ENCODE measurements around the gene KIF3A.

Gene KIF3A

GRCh38 chr5:132673488-132673887, 63.9 kb downstream of the KIF3A start:
- no peak overlapping the region for H3K27ac ChIP-seq (ENCODE audit: low read depth, low read length, poor library complexity, severe bottlenecking)
- no peaks in the 10 kb centered on the region for H3K9me2 ChIP-seq (ENCODE audit: low read depth, low read length)
- H3K4me3 ChIP-seq (ENCODE audit: low read depth, low read length, poor library complexity, severe bottlenecking), result no peak overlapping the region
- TF ChIP-seq CTCF (IDR thresholded peaks at IDR 0.05; ENCODE audit: low read length) (no peak), EZH2 (IDR thresholded peaks at IDR 0.05; ENCODE audit: borderline replicate concordance, low read length) (no peak)
- no peaks in the 10 kb centered on the region for H3K36me3 ChIP-seq (ENCODE audit: insufficient read depth, low read length)
- H3F3A ChIP-seq (ENCODE audit: insufficient read depth, low read length), result no peaks in the 10 kb centered on the region
- no peak overlapping the region for H3K4me2 ChIP-seq (ENCODE audit: low read length)
- H3K9me3 ChIP-seq (ENCODE audit: low read length), result no peaks in the 10 kb centered on the region
- H3K4me1 ChIP-seq (ENCODE audit: insufficient read depth, low read length, severe bottlenecking), result no peaks in the 10 kb centered on the region
- H4K20me1 ChIP-seq (ENCODE audit: insufficient read depth, low read length), result no peaks in the 10 kb centered on the region
- no peaks in the 10 kb centered on the region for H3K79me2 ChIP-seq (ENCODE audit: insufficient read depth, low read length)
- no peaks in the 10 kb centered on the region for H3K27me3 ChIP-seq (ENCODE audit: insufficient read depth, low read length)
- H2AFZ ChIP-seq (ENCODE audit: low read length), result no peak overlapping the region
- H3K9ac ChIP-seq (ENCODE audit: low read length), result no peak overlapping the region

- H2AFZ ChIP-seq (ENCODE audit: low read length), result no peak overlapping the region
- H3K27me3 ChIP-seq (ENCODE audit: insufficient read depth, low read length), result no peaks in the 10 kb centered on the region; the same call in 1 of the 2 replicates
- no peaks in the 10 kb centered on the region for H3K9me3 ChIP-seq (ENCODE audit: low read length)
- no peaks in the 10 kb centered on the region for H3K4me1 ChIP-seq (ENCODE audit: insufficient read depth, low read length, severe bottlenecking)
- H3K9ac ChIP-seq (ENCODE audit: low read length), result no peak overlapping the region
- TF ChIP-seq EZH2 (IDR thresholded peaks at IDR 0.05; ENCODE audit: borderline replicate concordance, low read length) (no peak), CTCF (IDR thresholded peaks at IDR 0.05; ENCODE audit: low read length) (no peak)
- H3K9me2 ChIP-seq (ENCODE audit: low read depth, low read length), result no peaks in the 10 kb centered on the region
- no peaks in the 10 kb centered on the region for H3F3A ChIP-seq (ENCODE audit: insufficient read depth, low read length)
- H3K27ac ChIP-seq (ENCODE audit: low read depth, low read length, poor library complexity, severe bottlenecking), result no peak overlapping the region
- H3K36me3 ChIP-seq (ENCODE audit: insufficient read depth, low read length), result no peaks in the 10 kb centered on the region
- H3K79me2 ChIP-seq (ENCODE audit: insufficient read depth, low read length), result no peaks in the 10 kb centered on the region
- H3K4me2 ChIP-seq (ENCODE audit: low read length), result no peak overlapping the region
- H3K4me3 ChIP-seq (ENCODE audit: low read depth, low read length, poor library complexity, severe bottlenecking), result no peak overlapping the region
- no peaks in the 10 kb centered on the region for H4K20me1 ChIP-seq (ENCODE audit: insufficient read depth, low read length)
Observed at GRCh38 chr5:132671000-132671399, 66.3 kb downstream of the KIF3A start.

DNA sequence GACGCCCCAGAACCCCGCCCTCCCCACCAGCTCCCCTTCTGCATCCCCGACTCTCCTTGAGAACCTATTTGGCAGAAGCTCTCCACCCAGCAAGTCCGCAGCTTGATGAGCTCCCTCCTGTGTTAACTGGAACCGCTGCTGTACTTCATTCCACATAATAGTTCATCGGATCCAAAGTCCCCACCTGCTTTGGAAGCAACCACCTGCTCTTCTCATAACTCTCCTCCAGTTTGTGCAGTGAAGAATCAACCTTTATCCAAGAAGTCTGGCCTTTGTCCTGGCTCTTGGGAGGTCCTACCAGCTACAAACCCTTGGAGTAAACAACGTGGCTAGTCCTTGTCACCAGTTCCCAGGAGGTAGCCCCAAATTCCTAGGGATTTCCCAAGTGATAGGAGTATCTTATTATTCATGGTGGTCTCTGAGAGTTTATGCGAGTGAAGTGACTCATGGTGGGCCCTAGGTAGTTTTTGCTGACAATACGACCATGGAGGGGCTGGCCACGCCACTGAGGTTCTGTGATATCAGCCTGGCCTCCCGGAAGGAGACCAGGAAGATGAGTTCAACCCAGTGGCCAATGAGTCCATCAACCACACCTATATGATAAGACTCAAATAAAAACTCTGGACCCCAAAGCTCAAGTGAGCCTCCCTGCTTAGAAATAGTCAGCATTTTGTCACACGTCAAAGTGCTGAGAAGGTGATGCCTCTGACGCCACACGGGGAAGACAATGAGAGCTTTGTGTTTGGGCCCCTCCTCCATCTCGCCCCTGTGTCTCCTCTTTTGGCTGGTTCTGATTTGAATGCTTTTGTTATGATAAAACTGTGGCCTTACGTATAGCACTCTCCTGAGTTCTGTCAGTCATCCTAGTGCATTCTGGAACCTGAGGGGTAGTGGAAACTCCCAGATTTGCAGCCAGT, 67.1 kb downstream of the KIF3A start:
- Histone ChIP-seq H3K4me1 (ENCODE audit: insufficient read depth, low read length, severe bottlenecking) (no peaks in the 10 kb centered on the region), H3K4me3 (ENCODE audit: low read depth, low read length, poor library complexity, severe bottlenecking) (no peak overlapping the region), H3K9me2 (ENCODE audit: low read depth, low read length) (no peaks in the 10 kb centered on the region), H3K27me3 (ENCODE audit: insufficient read depth, low read length) (no peaks in the 10 kb centered on the region; the same call in 1 of the 2 replicates), H3K27ac (ENCODE audit: low read depth, low read length, poor library complexity, severe bottlenecking) (no peak overlapping the region), H3K4me2 (ENCODE audit: low read length) (no peak overlapping the region), H3K36me3 (ENCODE audit: insufficient read depth, low read length) (no peaks in the 10 kb centered on the region), H3K9me3 (ENCODE audit: low read length) (no peaks in the 10 kb centered on the region), H3K79me2 (ENCODE audit: insufficient read depth, low read length) (no peaks in the 10 kb centered on the region), H4K20me1 (ENCODE audit: insufficient read depth, low read length) (no peaks in the 10 kb centered on the region), H3F3A (ENCODE audit: insufficient read depth, low read length) (no peaks in the 10 kb centered on the region), H2AFZ (ENCODE audit: low read length) (no peak overlapping the region), H3K9ac (ENCODE audit: low read length) (no peak overlapping the region)
- TF ChIP-seq CTCF (IDR thresholded peaks at IDR 0.05; ENCODE audit: low read length) (no peak), EZH2 (IDR thresholded peaks at IDR 0.05; ENCODE audit: borderline replicate concordance, low read length) (no peak)
